SU-DHL-6 (cell line): ENCODE results near the gene ZMPSTE24.
"Not testable (repeated sequence)": the region's sequence is repeated elsewhere in the genome, so short reads cannot be mapped to it uniquely, and the experiment has no call there.

ENCODE experiments used
- H2AFZ ChIP-seq: fragments of 200-600 bp; sonication (generic); 2 replicates; pipeline ENCODE4 v1.6.1; 2014; ENCODE audit warnings: low read depth, mild to moderate bottlenecking, moderate library complexity, mixed read lengths, antibody characterized with exemption, low read length; ENCODE audit not compliant: severe bottlenecking
- H3F3A ChIP-seq: fragments of 200-600 bp; shearing (Covaris generic); 2 replicates; pipeline ENCODE4 v1.6.0; 2016; ENCODE audit warnings: antibody characterized with exemption, mild to moderate bottlenecking; ENCODE audit not compliant: insufficient read depth
- H3K27ac ChIP-seq: fragments of 200-600 bp; sonication (generic); 2 replicates; pipeline ENCODE4 v1.5.1; 2016; ENCODE audit warnings: low read depth, mild to moderate bottlenecking, low read length, moderate library complexity, mixed read lengths
- H3K27me3 ChIP-seq: fragments of 200-600 bp; sonication (generic), shearing (Covaris generic); 2 replicates; pipeline ENCODE4 v1.6.0; 2014; ENCODE audit warnings: mild to moderate bottlenecking, low read length
- H3K36me3 ChIP-seq: fragments of 200-600 bp; sonication (generic); 2 replicates; pipeline ENCODE4 v1.6.1; 2014; ENCODE audit warnings: mild to moderate bottlenecking, low read length, mixed read lengths
- H3K4me2 ChIP-seq: fragments of 300-600, 200-600 bp; shearing (Covaris generic), sonication (generic); 2 replicates; pipeline ENCODE4 v1.6.0; 2014; ENCODE audit warnings: low read length, low read depth, mild to moderate bottlenecking; ENCODE audit not compliant: poor library complexity, severe bottlenecking
- H3K4me3 ChIP-seq: fragments of 200-600 bp; sonication (generic); 2 replicates; pipeline ENCODE4 v1.5.1; 2014; ENCODE audit warnings: antibody characterized with exemption, low read length, mild to moderate bottlenecking, mixed read lengths; ENCODE audit not compliant: insufficient read depth, poor library complexity, severe bottlenecking
- H3K79me2 ChIP-seq: fragments of 200-600 bp; sonication (generic); 2 replicates; pipeline ENCODE4 v1.6.1; 2014; ENCODE audit warnings: mild to moderate bottlenecking, low read length, moderate library complexity; ENCODE audit not compliant: insufficient read depth
- H3K9ac ChIP-seq: fragments of 200-600 bp; sonication (generic); 2 replicates; pipeline ENCODE4 v1.7.0; 2014; ENCODE audit warnings: mild to moderate bottlenecking, low read length
- H3K9me2 ChIP-seq: fragments of 200-600 bp; sonication (generic); replicated peaks from 2 replicates; pipeline ENCODE4 v1.6.1; 2014; ENCODE audit warnings: low read length; ENCODE audit not compliant: insufficient read depth
- H3K9me3 ChIP-seq: fragments of 200-600 bp; sonication (generic); 2 replicates; pipeline ENCODE4 v1.6.1; 2014; ENCODE audit warnings: low read length, mixed read lengths; ENCODE audit not compliant: insufficient read depth
- H4K20me1 ChIP-seq: fragments of 200-600 bp; sonication (generic); 2 replicates; pipeline ENCODE4 v1.6.1; 2014; ENCODE audit warnings: low read depth, mild to moderate bottlenecking, antibody characterized with exemption, low read length, moderate library complexity, mixed read lengths
- CTCF ChIP-seq: fragments of 200-600 bp; sonication (generic); IDR thresholded peaks from one replicate; pipeline ENCODE4 v1.5.1; 2017; ENCODE audit warnings: antibody characterized with exemption, mild to moderate bottlenecking, low read length, moderate library complexity; ENCODE audit not compliant: insufficient read depth, poor library complexity, severe bottlenecking
- EZH2phosphoT487 ChIP-seq: fragments of 200-600 bp; sonication (generic), shearing (Covaris generic); conservative IDR thresholded peaks from 2 replicates; pipeline ENCODE4 v1.6.1; 2018; ENCODE audit warnings: mild to moderate bottlenecking, antibody characterized with exemption, low read length, moderate library complexity, mixed read lengths

Gene ZMPSTE24

GRCh38 chr1:40318476-40318875 is 60.4 kb downstream of the ZMPSTE24 start:
- H4K20me1 ChIP-seq: no peaks in the 10 kb centered on the region
- H3K4me3 ChIP-seq: no peak overlapping the region
- TF ChIP-seq CTCF (no peak), EZH2phosphoT487 (no peak)
- no peaks in the 10 kb centered on the region for H3K36me3 ChIP-seq
- no peaks in the 10 kb centered on the region for H3F3A ChIP-seq
- no peak overlapping the region for H3K4me2 ChIP-seq
- no peak overlapping the region for H3K27ac ChIP-seq
- H3K79me2 ChIP-seq: no peaks in the 10 kb centered on the region
- H3K9me2 ChIP-seq: no peaks in the 10 kb centered on the region
- no peaks in the 10 kb centered on the region for H3K27me3 ChIP-seq
- H3K9ac ChIP-seq: no peak overlapping the region
- H2AFZ ChIP-seq: no peak overlapping the region
- no peaks in the 10 kb centered on the region for H3K9me3 ChIP-seq

GRCh38 chr1:40318970-40319621 is 61.1 kb downstream of the ZMPSTE24 start:
- Histone ChIP-seq H3K79me2 (no peaks in the 10 kb centered on the region), H3K9ac (no peak overlapping the region), H3K27ac (no peak overlapping the region), H3K27me3 (no peaks in the 10 kb centered on the region), H3K4me3 (no peak overlapping the region), H4K20me1 (no peaks in the 10 kb centered on the region), H3K4me2 (no peak overlapping the region), H3F3A (no peaks in the 10 kb centered on the region), H3K9me3 (no peaks in the 10 kb centered on the region), H3K9me2 (no peaks in the 10 kb centered on the region), H3K36me3 (no peaks in the 10 kb centered on the region), H2AFZ (no peak overlapping the region)
- TF ChIP-seq EZH2phosphoT487: no peak
- no peak for TF ChIP-seq CTCF

GRCh38 chr1:40331403-40331802 is 73.4 kb downstream of the ZMPSTE24 start:
- not testable (repeated sequence) for H3K4me3 ChIP-seq, H3K27me3 ChIP-seq, H3K36me3 ChIP-seq, H2AFZ ChIP-seq, H3K79me2 ChIP-seq, H3K9me2 ChIP-seq, H3K27ac ChIP-seq, H3K4me2 ChIP-seq, H3K9ac ChIP-seq, H4K20me1 ChIP-seq, H3F3A ChIP-seq, H3K9me3 ChIP-seq

- H3K27ac ChIP-seq: no peak overlapping the region
- TF ChIP-seq EZH2phosphoT487 (no peak), CTCF (no peak)
- H3K9me2 ChIP-seq: no peaks in the 10 kb centered on the region
- no peaks in the 10 kb centered on the region for H3K27me3 ChIP-seq
- H4K20me1 ChIP-seq: no peaks in the 10 kb centered on the region
- H3K4me2 ChIP-seq: no peak overlapping the region
- no peaks in the 10 kb centered on the region for H3F3A ChIP-seq
- no peak overlapping the region for H3K4me3 ChIP-seq
- no peaks in the 10 kb centered on the region for H3K36me3 ChIP-seq
- no peaks in the 10 kb centered on the region for H3K79me2 ChIP-seq
- no peak overlapping the region for H3K9ac ChIP-seq
- H2AFZ ChIP-seq: no peak overlapping the region
- no peaks in the 10 kb centered on the region for H3K9me3 ChIP-seq
These were observed 74.7 kb downstream of the ZMPSTE24 start for GRCh38 chr1:40332695-40333094.
